ENCODE data around the gene TPP1. TPM values are rescaled to one million over a fixed set of nuclear protein-coding genes. Genes with fewer than 3 reads are reported as not detected.

Gene TPP1
- total and polyA plus RNA-seq, 2 of the 13 experiments (the other 11 are each of a cell fraction or from before 2014, with no cell fraction given): 13.9 to 74.6 TPM

DNA sequence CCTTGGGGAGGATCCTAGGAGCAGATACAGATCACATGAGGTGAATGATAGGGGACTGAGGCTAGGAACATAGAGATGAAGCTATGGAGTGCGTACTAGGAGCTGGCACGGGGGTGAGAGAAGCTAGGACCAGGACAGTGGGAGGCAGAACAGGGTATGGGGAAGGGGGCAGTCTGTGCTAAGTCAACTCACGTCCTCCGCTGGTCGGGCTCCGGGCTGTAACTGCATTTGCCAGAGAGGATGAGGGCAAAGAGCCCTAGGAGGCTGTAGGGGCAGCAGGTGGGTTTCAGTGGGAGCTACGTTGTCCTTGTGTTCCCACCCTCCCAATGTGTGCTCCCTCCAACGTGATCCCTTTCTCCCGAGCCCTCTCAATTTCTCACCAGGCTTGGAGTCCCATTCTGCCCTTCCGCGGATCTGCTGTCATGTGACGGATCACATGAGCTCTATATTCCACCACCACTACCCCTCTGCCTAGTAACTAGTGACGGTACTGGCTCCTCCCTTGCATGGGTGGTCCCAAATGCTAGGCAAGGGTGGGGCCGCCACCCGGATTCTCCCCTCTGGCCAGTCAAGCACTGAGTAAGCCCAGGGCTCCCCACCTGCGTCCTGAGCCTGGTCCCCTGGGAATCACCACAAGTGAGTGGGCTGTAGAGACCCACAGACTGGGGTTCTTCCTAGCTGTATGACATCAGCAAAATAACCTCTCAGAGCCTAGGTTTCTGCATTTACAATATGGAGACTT lies at the start of gene TPP1 (continued):
- TF ChIP-seq IKZF4 (CRISPR knock-in tag; IDR thresholded peaks at IDR 0.05; ENCODE audit: borderline replicate concordance, low read depth, not compliant biosample characterization) (peak; percentile 60), RBM39 (IDR thresholded peaks at IDR 0.05; ENCODE audit: low read depth, low read length, poor library complexity, severe bottlenecking) (no peak), TSC22D2 (CRISPR knock-in tag; IDR thresholded peaks at IDR 0.05; ENCODE audit: borderline replicate concordance) (0 out of 2 replicates have a peak, but pooled peaks have one; percentile 23), GFI1 (CRISPR knock-in tag; IDR thresholded peaks at IDR 0.05; ENCODE audit: borderline replicate concordance) (no peak), SP140L (CRISPR knock-in tag; IDR thresholded peaks at IDR 0.05; ENCODE audit: borderline replicate concordance) (no peak), ISX (CRISPR knock-in tag; conservative IDR thresholded peaks at IDR 0.05) (no peak), ZSCAN21 (CRISPR knock-in tag; IDR thresholded peaks at IDR 0.05; ENCODE audit: borderline replicate concordance) (no peak), SMC3 (IDR thresholded peaks at IDR 0.05; ENCODE audit: low read length) (no peak), ZNF75D (CRISPR knock-in tag; IDR thresholded peaks at IDR 0.05; ENCODE audit: borderline replicate concordance) (no peak), ZNF781 (CRISPR knock-in tag; IDR thresholded peaks at IDR 0.05; ENCODE audit: borderline replicate concordance, not compliant biosample characterization) (no peak), ZNF713 (CRISPR knock-in tag; IDR thresholded peaks at IDR 0.05) (no peak), ZNF460 (CRISPR knock-in tag; IDR thresholded peaks at IDR 0.05; ENCODE audit: borderline replicate concordance) (no peak), ZNF225 (CRISPR knock-in tag; IDR thresholded peaks at IDR 0.05) (no peak), ZNF768 (CRISPR knock-in tag; IDR thresholded peaks at IDR 0.05) (no peak), ZKSCAN8 (CRISPR knock-in tag; IDR thresholded peaks at IDR 0.05; ENCODE audit: borderline replicate concordance) (no peak), RCOR2 (CRISPR knock-in tag; IDR thresholded peaks at IDR 0.05) (no peak), KDM5B (CRISPR knock-in tag; IDR thresholded peaks at IDR 0.05; ENCODE audit: borderline replicate concordance) (peak; percentile 36; the same call in 1 of the 2 replicates)
- TF ChIP-seq, protein P1, sequence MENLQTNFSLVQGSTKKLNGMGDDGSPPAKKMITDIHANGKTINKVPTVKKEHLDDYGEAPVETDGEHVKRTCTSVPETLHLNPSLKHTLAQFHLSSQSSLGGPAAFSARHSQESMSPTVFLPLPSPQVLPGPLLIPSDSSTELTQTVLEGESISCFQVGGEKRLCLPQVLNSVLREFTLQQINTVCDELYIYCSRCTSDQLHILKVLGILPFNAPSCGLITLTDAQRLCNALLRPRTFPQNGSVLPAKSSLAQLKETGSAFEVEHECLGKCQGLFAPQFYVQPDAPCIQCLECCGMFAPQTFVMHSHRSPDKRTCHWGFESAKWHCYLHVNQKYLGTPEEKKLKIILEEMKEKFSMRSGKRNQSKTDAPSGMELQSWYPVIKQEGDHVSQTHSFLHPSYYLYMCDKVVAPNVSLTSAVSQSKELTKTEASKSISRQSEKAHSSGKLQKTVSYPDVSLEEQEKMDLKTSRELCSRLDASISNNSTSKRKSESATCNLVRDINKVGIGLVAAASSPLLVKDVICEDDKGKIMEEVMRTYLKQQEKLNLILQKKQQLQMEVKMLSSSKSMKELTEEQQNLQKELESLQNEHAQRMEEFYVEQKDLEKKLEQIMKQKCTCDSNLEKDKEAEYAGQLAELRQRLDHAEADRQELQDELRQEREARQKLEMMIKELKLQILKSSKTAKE (CRISPR knock-in tag; IDR thresholded peaks at IDR 0.05; ENCODE audit: borderline replicate concordance): no peak
- TF ChIP-seq, protein P2, sequence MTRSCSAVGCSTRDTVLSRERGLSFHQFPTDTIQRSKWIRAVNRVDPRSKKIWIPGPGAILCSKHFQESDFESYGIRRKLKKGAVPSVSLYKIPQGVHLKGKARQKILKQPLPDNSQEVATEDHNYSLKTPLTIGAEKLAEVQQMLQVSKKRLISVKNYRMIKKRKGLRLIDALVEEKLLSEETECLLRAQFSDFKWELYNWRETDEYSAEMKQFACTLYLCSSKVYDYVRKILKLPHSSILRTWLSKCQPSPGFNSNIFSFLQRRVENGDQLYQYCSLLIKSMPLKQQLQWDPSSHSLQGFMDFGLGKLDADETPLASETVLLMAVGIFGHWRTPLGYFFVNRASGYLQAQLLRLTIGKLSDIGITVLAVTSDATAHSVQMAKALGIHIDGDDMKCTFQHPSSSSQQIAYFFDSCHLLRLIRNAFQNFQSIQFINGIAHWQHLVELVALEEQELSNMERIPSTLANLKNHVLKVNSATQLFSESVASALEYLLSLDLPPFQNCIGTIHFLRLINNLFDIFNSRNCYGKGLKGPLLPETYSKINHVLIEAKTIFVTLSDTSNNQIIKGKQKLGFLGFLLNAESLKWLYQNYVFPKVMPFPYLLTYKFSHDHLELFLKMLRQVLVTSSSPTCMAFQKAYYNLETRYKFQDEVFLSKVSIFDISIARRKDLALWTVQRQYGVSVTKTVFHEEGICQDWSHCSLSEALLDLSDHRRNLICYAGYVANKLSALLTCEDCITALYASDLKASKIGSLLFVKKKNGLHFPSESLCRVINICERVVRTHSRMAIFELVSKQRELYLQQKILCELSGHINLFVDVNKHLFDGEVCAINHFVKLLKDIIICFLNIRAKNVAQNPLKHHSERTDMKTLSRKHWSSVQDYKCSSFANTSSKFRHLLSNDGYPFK (CRISPR knock-in tag; IDR thresholded peaks at IDR 0.05; ENCODE audit: borderline replicate concordance): 0 out of 2 replicates have a peak, but pooled peaks have one; percentile 13
- TF ChIP-seq, protein P3, sequence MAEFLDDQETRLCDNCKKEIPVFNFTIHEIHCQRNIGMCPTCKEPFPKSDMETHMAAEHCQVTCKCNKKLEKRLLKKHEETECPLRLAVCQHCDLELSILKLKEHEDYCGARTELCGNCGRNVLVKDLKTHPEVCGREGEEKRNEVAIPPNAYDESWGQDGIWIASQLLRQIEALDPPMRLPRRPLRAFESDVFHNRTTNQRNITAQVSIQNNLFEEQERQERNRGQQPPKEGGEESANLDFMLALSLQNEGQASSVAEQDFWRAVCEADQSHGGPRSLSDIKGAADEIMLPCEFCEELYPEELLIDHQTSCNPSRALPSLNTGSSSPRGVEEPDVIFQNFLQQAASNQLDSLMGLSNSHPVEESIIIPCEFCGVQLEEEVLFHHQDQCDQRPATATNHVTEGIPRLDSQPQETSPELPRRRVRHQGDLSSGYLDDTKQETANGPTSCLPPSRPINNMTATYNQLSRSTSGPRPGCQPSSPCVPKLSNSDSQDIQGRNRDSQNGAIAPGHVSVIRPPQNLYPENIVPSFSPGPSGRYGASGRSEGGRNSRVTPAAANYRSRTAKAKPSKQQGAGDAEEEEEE (CRISPR knock-in tag; IDR thresholded peaks at IDR 0.05; ENCODE audit: borderline replicate concordance): no peak

All from HepG2 (cell line).